ENCODE measurements around the gene RBM44.

The RBM44 gene

DNA sequence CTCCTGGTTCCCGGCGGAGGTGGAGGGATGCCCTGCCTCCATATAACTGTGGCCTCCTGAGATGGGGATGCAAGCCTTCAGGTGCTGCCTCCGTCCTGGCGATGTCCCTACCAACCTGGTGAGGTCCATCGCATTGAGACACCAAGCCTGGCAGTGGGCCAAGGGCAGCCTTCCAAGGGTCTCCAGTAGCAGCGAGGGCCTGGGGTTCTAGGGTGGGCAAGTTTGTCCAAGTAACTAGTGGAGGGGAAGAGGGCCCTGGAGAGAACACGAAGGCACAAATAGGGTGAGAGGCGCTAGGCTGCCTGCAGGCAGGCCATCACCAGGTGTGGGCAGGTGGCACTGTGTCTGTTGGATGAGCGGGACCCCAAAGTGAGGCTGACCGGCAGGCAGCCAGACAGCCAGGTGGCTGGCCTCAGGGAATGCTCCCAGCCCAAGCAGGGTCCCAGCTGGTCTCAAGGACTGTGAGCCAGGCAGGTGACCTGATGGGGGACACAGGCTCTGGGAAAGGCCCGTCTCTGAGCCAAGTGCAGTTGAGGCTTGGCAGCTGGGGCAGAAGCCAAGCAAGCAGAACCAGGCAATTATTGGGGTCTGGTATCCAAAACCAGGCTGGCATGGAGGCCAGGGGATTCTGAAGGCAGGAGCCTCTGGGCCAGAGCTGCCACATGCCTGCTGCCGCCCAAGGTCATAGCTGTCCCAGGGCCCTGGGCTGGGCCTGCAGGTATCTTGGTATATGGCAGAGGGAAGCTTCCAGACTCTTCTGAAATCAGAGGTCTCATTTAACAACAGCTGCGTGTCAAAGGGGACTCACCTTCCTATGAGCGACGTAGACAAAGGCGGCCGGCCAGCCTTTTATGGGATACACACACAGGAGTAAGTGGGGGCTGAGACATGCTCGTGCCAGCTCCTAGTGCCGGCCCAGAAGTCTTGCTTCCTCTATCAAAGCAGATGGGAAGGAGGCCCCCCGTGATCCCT lies 84.2 kb downstream of the RBM44 start:
- no peaks in the 10 kb centered on the region for H3K36me3 ChIP-seq
- no peaks in the 10 kb centered on the region for H3K9me3 ChIP-seq
- TF ChIP-seq Cebpa-rat (IDR thresholded peaks at IDR 0.05): no peak
- no peak overlapping the region for H3K4me3 ChIP-seq
- H3K4me2 ChIP-seq: no peak overlapping the region
- no peaks in the 10 kb centered on the region for H3K4me1 ChIP-seq
- no peaks in the 10 kb centered on the region for H4K20me1 ChIP-seq
- no peak overlapping the region for H3K9ac ChIP-seq
- H3K27me3 ChIP-seq: no peaks in the 10 kb centered on the region
- no peak overlapping the region for H3K27ac ChIP-seq

DNA sequence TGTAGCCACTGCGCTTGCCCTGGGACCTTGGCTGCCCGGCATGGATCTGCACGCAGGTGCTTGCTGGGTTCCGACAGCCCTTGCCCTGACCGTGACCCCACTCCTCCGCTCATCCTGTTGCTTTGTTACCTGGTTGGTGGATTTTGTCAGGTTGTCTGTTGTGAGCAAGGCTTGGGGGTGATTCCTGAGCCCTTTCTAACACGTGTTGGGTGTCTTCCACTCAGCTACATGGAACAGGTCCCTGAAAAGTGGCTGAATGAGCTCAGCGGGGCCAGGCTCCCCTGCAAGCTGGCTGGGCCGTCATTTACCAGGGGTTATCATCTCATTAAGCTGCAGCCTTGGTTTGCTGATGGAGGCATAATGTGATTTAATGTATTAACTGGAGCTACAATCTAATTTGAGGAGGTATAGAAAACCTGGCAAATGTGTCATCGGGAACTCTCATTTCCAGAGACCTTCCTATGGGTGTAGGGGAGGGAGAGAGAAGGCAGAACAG lies 85.4 kb downstream of the RBM44 start:
- H3K27ac ChIP-seq: no peak overlapping the region
- no peaks in the 10 kb centered on the region for H3K36me3 ChIP-seq
- H3K4me2 ChIP-seq: no peak overlapping the region
- TF ChIP-seq Cebpa-rat (IDR thresholded peaks at IDR 0.05): no peak
- no peaks in the 10 kb centered on the region for H3K27me3 ChIP-seq
- no peaks in the 10 kb centered on the region for H4K20me1 ChIP-seq
- H3K4me1 ChIP-seq: no peaks in the 10 kb centered on the region
- H3K4me3 ChIP-seq: no peak overlapping the region
- no peaks in the 10 kb centered on the region for H3K9me3 ChIP-seq
- H3K9ac ChIP-seq: no peak overlapping the region

DNA sequence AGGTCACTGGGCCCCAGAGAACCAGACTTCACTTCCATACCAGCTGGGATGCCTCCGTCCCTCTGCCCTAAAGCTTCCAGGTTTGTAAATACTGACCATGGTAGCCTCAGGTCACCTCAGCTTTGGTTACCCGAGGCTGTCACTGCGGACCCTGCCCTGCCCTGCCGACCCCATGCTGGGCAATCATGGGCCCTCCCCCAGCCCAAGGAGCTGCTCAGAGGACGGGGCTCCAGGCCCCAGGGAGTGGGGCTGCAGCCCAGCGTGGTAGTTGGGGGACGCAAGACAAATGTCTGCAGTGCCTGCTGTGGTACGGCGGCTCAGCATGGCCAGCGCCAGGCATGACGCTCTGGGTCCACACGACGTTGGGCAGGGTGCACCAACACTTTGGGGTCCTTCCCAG lies 86.1 kb downstream of the RBM44 start:
- no peak for TF ChIP-seq Cebpa-rat (IDR thresholded peaks at IDR 0.05)
- Histone ChIP-seq H3K9me3 (no peaks in the 10 kb centered on the region), H3K9ac (no peak overlapping the region), H4K20me1 (no peaks in the 10 kb centered on the region), H3K4me2 (no peak overlapping the region), H3K4me3 (no peak overlapping the region), H3K27ac (no peak overlapping the region), H3K27me3 (no peaks in the 10 kb centered on the region), H3K4me1 (no peaks in the 10 kb centered on the region), H3K36me3 (no peaks in the 10 kb centered on the region)

DNA sequence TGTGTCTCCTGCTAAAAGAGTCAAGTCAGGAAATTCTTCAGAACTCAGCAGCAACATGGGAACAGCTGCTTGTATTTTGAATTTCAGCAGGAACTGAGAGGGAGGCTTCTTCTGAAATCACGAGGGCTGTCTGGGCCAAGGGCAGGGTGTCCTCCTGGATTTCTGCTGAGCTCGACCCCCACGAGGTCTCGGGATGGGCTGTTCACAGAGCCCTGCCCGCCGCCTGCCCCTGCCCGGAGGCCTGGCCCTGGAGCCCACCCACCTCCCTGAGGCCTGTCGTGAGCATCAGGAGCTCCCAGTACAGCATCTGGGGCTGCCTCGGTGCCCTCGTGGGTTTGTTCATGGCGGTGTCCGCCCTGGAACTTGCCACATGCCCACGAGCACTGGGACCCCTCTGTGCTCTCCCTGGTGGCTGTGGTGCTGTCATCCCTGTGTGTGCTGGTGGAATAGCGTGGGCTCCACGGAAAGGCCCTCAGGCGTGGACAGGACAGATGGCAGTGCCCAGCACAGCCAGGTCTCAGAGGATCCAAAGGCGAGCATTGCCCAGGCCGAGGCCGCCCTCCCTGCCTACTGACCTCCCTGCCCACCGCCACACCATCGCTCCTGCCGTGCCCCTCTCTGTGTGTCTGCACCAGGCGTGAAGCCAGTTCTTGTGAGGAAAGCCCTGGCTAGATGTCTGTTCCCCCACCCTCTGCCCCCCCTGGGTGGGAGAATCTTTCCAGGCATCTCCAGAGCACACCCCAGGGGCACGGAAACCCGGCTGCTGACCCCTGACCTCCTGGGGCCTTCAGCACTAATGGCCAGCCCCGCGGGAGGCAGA lies 86.7 kb downstream of the RBM44 start:
- no peaks in the 10 kb centered on the region for H3K36me3 ChIP-seq
- no peak overlapping the region for H3K4me2 ChIP-seq
- H3K4me3 ChIP-seq: no peak overlapping the region
- no peaks in the 10 kb centered on the region for H3K27me3 ChIP-seq
- no peak overlapping the region for H3K9ac ChIP-seq
- no peak overlapping the region for H3K27ac ChIP-seq
- H4K20me1 ChIP-seq: no peaks in the 10 kb centered on the region
- no peaks in the 10 kb centered on the region for H3K9me3 ChIP-seq
- no peaks in the 10 kb centered on the region for H3K4me1 ChIP-seq
- TF ChIP-seq Cebpa-rat (IDR thresholded peaks at IDR 0.05): no peak

DNA sequence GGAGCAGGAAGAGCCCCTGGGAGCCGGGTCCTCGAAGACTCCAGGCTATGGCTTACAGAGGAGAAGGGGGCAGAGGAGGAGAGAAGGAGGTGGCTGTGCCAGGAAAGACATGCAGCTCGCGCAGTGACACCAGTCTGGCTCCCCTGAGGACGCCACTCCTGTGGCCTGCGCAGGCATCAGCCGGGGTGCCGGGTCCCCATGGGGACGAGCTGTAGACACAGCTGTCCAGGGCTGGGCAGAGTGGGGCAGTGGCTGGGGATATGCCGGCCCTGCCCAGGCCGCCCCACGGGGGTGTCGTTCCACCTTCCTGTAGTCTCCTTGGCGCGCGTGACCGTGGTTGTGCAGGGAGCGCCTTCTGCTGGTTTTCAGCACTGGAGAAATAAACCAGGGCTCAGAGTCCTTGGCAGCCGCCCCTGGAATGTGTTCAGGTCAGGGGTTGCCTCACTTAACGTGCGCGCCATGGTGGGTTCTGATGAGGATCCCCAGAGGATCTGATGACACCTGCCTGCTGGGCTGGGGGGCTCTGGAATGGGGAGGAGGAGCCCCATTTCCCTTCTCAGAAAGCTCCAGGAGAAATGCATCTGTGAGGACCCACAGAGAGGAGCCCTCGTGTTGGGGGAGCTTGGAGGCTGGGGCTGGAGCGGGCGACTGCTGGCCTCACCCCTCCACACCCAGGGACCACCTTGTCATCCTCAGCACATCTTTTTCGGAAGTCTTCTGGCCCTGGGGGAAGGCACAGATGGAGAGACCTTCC lies 87.5 kb downstream of the RBM44 start:
- no peaks in the 10 kb centered on the region for H3K36me3 ChIP-seq
- no peak overlapping the region for H3K9ac ChIP-seq
- H4K20me1 ChIP-seq: no peaks in the 10 kb centered on the region
- no peak overlapping the region for H3K4me2 ChIP-seq
- no peaks in the 10 kb centered on the region for H3K27me3 ChIP-seq
- H3K4me3 ChIP-seq: no peak overlapping the region
- H3K4me1 ChIP-seq: no peaks in the 10 kb centered on the region
- no peak for TF ChIP-seq Cebpa-rat (IDR thresholded peaks at IDR 0.05)
- H3K9me3 ChIP-seq: no peaks in the 10 kb centered on the region
- H3K27ac ChIP-seq: no peak overlapping the region

DNA sequence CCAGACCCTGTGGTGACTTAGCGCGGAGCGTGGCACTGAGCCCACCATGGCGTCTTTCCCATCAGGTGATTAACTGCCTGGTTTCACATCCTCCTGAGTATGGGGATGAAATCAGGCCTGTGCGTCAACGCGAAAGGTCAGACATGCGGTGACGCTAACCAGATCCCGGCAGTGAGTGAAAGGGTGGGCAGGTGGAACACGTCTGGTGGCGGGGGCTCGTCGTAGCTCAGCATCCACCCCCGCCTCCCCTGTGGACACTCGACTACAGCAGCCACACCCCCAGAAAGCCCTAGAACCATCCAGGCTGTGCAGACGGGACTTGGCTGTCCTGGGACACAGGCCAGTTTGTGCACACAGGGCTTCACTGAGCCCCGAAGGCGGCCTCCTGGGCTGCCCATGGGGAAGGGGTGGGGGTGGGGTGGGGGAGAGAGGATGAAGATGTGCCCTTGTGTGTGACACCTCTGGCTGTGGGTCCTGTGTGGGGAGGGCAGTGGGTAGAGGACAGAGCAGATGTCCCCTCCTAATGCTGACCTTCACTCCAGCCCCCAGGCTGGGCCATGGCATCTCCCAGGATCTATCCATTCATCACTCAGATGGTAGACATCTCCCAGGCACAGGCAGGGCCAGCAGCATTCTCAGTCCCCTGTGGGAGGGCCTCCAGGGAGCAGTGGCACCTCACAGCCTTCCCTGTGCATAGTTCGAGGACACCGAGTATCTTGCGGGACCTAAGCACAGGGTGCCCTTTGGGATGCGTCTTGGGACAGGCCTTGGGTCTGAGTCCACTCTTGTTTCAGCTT lies 88.3 kb downstream of the RBM44 start:
- Histone ChIP-seq H3K27ac (no peak overlapping the region), H3K27me3 (no peaks in the 10 kb centered on the region), H3K9ac (no peak overlapping the region), H3K36me3 (no peaks in the 10 kb centered on the region), H3K4me2 (no peak overlapping the region), H3K4me1 (0 out of 2 replicates have a peak, but pooled peaks cover under 1% of the 10 kb centered on the region), H4K20me1 (no peaks in the 10 kb centered on the region), H3K4me3 (no peak overlapping the region), H3K9me3 (no peaks in the 10 kb centered on the region)
- TF ChIP-seq Cebpa-rat (IDR thresholded peaks at IDR 0.05): no peak

DNA sequence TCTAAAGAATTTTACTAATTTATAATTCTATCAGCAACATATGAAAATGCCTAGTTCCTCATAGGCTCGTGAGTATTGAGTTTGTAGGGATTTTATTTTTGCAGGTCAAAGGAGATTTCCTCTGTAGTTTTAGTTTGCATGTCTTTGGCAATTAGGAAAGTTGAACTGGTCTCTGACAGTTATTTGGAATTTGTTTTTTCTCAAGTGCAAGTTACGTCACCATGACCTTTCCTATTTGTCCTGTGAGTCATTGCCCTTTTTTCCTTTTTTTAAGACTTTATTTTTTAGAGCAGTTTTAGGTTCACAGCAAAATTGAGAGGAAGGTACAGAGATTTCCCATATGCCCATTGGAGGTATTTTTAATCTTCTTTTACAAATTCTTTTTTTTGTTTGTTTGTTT lies 89.8 kb downstream of the RBM44 start:
- no peak overlapping the region for H3K4me2 ChIP-seq
- no peak for TF ChIP-seq Cebpa-rat (IDR thresholded peaks at IDR 0.05)
- H4K20me1 ChIP-seq: no peaks in the 10 kb centered on the region
- no peaks in the 10 kb centered on the region for H3K27me3 ChIP-seq
- no peak overlapping the region for H3K9ac ChIP-seq
- H3K4me3 ChIP-seq: no peak overlapping the region
- H3K27ac ChIP-seq: no peak overlapping the region
- no peaks in the 10 kb centered on the region for H3K36me3 ChIP-seq
- H3K9me3 ChIP-seq: no peaks in the 10 kb centered on the region
- peaks cover 15% of the 10 kb centered on the region for H3K4me1 ChIP-seq

DNA sequence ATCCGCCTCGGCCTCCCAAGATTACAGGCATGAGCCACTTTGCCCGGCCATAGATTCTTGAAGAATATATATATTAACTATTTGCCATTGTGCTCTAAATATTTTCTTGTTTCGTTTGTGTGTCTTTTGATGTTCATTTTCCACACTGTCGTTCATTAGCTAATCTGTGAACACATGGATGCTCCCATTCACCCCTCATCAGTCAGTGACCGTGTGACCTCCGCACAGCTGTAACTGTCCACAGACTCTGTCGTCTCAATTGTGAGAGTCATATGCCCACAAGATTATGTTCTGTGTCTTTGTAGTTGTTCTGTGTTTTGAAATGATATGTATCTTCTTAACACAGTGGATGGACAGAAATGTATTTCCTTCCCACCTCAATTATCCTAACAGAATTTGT lies 90.4 kb downstream of the RBM44 start:
- Histone ChIP-seq H3K9ac (no peak overlapping the region), H3K4me1 (peaks cover 21% of the 10 kb centered on the region), H4K20me1 (no peaks in the 10 kb centered on the region), H3K27ac (no peak overlapping the region), H3K4me3 (no peak overlapping the region), H3K4me2 (no peak overlapping the region), H3K9me3 (no peaks in the 10 kb centered on the region), H3K27me3 (no peaks in the 10 kb centered on the region), H3K36me3 (no peaks in the 10 kb centered on the region)
- TF ChIP-seq Cebpa-rat (IDR thresholded peaks at IDR 0.05): no peak

DNA sequence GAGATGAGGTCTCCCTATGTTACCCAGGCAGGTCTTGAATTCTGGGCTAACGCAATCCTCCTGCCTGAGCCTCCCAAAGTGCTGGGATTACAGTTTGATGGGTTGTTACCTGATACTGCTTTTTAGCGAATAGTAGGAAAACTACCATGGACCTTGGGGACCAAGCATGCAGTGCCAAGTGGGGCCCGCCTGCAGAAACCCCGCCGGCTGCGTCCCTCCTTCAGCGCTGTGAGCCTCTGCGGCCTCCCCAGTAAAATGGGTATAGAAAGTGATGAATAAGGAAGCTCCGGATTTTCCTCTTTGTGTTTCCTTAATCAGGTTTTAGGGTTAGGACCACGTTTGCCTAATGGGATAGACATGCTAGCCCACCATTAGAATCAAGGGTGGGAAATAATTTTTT lies 91.2 kb downstream of the RBM44 start:
- TF ChIP-seq Cebpa-rat (IDR thresholded peaks at IDR 0.05): no peak
- no peaks in the 10 kb centered on the region for H3K27me3 ChIP-seq

More for the DNA sequence above, 91.2 kb downstream of the RBM44 start:
- Histone ChIP-seq H3K4me1 (peaks cover 29% of the 10 kb centered on the region), H3K9ac (no peak overlapping the region), H3K36me3 (no peaks in the 10 kb centered on the region), H3K4me2 (no peak overlapping the region), H4K20me1 (no peaks in the 10 kb centered on the region), H3K27ac (no peak overlapping the region), H3K9me3 (no peaks in the 10 kb centered on the region), H3K4me3 (no peak overlapping the region)

Measured in BLaER1 (cell line).